HG02759 (cell line): Measurements from ENCODE around the gene SMYD2.

ENCODE experiments used
- ATAC-seq: cut with Tn5 transposase; IDR thresholded peaks from one replicate; pipeline ENCODE4 v1.9.1; 2021; ENCODE audit warnings: mild to moderate bottlenecking, moderate library complexity; ENCODE audit not compliant: unreplicated experiment

The SMYD2 gene

DNA sequence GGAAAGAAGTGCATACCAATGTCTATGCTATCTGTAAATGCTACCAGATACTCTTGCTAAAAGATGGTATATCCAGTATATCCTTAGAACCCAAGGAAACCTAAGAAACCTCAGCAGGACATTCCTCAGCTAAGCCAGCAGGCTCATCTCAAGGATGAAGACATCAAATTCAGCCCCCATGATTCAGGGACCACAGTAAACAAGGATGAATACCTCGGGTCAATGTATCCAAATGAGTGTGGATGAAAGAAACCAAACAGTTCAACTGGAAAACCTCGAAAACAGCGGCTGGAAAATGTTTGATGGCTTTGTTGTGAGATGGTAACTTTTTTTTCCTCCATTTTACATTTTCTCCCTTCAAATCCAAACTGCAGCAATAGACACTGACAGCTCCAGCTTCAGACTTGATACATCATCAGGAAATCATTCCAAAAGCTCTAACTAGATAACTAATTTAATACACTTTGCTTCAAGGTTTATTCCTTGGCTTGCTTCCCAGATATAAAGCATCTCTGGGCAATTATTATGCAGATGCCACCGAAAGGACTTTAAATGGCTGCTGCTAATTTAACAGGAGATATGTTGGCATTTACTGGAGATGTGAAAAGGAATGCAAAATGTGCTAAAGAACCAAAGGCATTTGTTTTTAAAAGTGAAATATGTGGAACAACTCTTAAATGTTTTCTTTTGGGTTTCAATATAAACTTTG, 73.6 kb downstream of the SMYD2 start:
- ATAC-seq: no peak

DNA sequence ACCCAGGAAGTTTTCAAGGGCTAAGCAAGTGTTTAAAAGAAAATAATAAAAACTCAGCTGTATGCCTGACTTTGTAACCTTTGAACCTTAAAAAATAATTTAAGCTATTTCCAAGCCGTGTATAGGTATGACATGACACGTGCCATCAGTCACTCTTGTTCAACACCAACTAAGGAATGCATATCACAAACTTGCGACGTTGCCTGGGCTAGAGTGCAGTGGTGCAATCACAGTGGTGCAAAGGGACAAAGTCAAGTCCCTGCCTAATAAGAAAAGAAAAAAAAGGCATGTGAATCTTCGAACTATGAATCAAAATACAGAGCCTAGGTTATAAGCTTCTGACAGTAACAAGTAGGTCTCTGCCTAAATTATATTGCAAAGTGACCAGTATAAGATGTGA, 79.2 kb downstream of the SMYD2 start:
- ATAC-seq: no peak

DNA sequence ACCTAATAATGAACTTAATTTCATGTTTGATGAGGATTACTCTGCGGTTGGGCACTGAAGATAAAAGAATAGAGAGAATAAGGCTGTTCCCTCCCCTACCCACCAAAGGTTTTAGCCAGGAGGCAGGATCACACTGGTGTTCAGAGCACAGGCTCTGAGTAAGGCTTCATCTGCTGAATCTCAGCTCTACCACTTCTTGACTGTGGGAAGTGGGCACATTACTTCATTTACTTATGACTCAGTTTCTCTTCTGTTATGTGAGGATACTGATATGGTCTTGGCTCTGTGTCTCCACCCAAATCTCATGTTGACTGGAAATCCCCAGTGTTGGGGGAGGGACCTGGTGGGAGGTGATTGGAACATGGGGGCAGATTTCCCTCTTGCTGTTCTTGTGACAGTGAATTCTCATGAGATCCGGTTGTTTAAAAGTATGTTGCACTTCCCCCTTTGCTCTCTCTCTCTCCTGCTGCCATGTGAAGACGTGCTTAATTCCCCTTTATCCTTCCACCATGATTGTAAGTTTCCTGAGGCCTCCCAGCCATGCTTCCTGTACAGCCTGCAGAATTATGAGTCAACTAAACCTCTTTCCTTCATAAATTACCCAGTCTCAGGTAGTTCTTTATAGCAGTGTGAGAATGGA, 79.7 kb downstream of the SMYD2 start:
- ATAC-seq: no peak

DNA sequence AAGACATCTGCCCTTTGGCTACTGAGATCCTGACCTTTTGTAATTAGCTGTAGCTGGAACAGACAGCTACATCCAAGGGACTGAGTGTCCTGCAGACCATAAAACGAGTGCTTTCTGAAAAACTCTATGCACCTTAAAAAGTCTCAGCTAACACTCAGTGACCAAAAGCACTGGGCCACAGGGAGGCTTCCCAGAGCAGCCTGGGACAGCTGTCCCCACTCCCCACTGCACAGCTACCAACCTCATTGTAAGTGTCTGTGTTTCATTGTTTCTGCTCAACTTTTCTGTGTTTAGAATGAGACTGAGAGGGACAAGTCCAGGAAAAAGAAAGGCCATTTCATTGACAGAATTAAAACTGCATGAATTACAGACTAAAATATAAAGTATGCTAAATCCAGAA, 80.7 kb downstream of the SMYD2 start:
- no peak for ATAC-seq

- no peak for ATAC-seq
Measured at GRCh38 chr1:214362188-214362882, 81.4 kb downstream of the SMYD2 start.

DNA sequence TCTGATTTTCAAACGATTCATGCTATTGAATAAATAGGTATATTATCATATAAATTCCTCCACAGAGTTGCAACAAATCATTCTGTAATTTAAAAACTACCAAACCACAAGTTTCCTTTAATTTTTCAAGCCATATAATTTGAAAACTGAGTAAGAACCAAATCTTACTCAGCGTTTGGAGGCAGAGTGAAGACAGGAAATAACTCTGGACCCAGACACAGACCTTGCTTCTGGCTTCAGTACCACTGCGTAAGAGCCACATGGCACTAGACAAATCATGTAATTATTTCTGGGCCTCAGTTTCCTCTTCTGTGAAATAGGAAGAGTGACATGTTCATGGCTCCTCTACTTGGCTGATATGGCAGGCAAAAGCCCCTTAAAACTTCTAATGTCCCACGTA, 82.4 kb downstream of the SMYD2 start:
- no peak for ATAC-seq

- ATAC-seq: no peak
Measured at GRCh38 chr1:214364386-214364785, 83.4 kb downstream of the SMYD2 start.

GRCh38 chr1:214364786-214365295, 83.9 kb downstream of the SMYD2 start:
- ATAC-seq: no peak

DNA sequence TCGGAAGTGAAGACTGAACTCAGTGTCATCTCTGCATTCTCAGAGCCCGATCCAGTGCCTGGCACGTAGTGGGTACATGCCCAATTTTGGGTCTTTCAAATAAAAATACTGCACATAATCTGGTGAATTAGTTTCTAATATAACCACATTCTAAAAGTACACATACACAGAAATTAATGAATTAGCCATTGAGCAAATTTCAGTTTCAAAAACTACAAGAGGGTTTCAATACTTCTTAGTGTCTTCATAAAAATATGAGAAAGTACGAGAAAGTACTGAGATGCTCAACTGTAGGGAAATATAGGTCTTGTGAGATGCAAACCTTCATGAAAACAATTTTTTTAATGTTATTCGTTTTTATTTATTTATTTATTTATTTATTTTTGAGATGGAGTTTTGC, 86.9 kb downstream of the SMYD2 start:
- no peak for ATAC-seq

DNA sequence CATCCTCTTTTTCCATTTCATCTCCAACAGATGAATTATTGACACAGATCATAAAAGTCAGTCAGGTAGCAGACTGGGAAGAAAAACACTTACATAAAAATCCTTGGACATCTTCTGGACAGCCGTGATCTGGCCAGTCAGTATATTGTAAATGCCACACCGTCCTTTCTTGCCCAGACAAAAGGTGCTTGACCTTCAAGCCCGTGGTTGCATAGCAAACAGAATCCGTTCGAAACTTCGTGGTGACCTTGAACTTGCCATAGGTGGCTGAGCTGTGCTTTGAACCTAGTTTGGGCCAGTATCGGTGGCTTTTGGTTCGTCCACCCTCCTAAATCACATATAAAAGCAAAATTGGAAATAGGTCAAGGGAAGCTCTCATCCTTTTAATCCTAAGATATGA, 88.4 kb downstream of the SMYD2 start:
- ATAC-seq: no peak

GRCh38 chr1:214370615-214371014, 89.7 kb downstream of the SMYD2 start:
- no peak for ATAC-seq

GRCh38 chr1:214372092-214372491, 91.1 kb downstream of the SMYD2 start:
- no peak for ATAC-seq

DNA sequence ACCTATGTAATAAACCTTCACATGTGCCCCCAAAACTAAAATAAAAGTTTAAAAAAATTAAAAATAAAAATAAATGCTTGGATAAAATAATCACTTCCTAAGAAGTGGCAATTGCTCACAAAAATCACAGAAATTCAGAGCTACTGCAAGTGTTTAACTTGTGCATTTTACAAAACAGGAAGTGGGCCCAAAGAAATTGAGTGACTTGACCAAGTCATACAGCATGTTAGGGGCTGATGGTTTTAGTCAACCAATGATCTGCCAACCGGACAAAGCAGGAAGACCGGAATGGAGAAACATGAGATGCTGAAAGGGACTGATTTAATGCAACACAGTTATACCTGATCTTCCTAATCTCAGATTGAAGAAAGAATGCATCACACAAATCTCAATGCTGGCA, 96.5 kb downstream of the SMYD2 start:
- ATAC-seq: no peak

- ATAC-seq: no peak
Measured at GRCh38 chr1:214377886-214378285, 96.9 kb downstream of the SMYD2 start.

DNA sequence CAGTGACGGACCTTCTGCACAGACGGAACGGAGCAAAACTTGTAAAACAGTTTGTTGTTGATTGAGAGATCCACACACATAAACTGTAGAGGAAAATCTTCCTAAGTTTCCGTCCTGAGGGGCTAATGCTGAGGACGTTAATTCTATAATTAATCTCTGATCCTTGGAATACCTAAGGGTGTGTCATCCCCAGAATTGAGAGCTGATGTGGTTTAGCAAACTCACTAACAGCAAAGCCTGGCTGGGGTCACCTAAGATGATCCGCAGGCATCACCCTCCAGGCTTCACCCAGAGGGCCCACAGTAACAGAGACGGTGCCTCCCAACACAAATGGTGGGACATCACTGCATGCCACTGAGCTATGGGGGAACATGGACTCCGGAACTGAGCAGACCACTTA, 97.5 kb downstream of the SMYD2 start:
- ATAC-seq: no peak

DNA sequence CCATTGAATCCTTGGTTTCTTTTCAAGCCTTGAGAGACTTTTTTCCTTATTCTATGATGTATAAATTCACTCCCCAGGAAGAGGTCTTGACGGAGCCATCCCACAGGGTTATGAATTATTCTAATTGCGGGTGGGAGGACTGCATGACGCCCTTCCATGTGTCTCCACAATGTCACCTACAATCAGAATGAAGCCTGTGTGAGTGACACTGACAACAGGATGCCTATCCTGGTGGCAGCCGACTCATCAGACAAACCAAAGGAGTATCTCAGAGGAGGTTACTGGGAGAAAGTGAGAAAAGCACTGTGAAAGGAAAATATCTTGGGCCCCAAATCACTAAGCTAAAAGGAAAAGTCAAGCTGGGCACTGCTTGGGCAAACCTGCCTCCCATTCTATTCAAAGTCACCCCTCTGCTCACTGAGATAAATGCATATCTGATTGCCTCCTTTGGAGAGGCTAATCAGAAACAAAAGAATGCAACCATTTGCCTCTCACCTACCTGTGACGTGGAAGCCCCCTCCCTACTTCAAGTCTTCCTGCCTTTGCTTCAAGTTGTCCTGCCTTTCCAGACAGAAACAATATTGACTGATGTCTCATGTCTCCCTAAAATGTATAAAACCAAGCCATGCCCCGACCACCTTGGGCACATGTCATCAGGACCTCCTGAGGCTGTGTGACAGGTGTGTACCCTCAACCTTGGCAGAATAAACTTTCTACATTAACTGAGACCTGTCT, 98.4 kb downstream of the SMYD2 start:
- ATAC-seq: no peak

GRCh38 chr1:214380396-214380795, 99.4 kb downstream of the SMYD2 start:
- ATAC-seq: no peak

GRCh38 chr1:214380986-214381695, 100.2 kb downstream of the SMYD2 start:
- no peak for ATAC-seq

DNA sequence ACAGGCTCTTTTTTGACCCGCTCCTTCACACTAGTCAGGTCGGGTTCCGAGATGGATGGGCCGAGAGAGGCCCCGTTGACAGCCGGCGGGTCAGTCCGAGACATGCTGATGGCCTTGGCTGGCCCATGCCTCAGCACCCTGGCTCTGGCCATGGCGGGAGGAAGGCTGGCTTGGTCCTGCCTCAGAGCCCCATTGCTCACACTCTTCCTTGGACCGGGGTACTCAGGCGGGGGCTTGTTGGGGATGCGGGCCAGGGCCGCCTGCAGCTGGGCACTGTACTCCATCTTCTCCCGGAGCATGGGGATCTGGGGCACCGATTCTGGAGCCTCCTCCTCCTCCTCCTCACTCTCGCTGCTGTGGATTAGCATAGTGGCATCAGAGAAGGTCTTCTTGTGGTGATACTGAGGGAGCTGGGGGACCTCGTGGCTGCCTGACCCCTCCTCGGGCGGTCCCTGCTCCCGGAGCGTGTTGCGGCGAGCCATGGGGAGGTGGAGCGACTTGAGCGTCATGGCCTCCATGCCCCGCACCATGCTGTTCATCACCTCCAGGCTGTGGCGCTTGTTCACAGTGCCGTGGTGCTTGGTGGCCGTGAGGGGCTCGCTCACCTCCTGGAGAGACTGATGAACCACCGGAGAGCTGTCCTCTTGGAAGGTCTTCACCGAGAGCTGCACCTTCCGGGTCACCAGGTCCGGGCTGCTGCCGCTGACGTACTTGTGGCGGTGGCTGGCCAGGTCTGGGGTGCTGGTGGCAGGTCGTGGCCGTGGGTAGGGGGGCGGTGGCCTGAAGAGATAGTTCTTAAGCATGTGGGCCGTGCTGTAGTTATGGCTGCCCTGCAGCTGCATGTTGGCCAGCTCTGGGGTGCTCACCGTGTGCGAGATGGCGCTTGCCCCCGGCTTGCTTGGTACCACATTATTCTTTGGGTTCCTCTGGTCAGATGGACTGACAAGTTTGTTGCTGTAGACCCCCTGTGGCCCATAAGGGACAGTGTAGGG, 102.7 kb downstream of the SMYD2 start:
- no peak for ATAC-seq
